Dermis lymphatic vessel endothelial cell (primary cell): Measurements from ENCODE around the gene MARVELD3. TPM values are rescaled to one million over a fixed set of nuclear protein-coding genes. Genes with fewer than 3 reads are reported as not detected.

Source experiments
- total RNA-seq: library from RNA; depleted of rRNA; stranded (reverse); fragments of >200 nt; gene quantifications from 2 replicates; pipeline ENCODE4 v1.2.1, GENCODE V29; 2014

The MARVELD3 gene
- 0.11 and 0.86 TPM in 2 replicates for total RNA-seq

DNA sequence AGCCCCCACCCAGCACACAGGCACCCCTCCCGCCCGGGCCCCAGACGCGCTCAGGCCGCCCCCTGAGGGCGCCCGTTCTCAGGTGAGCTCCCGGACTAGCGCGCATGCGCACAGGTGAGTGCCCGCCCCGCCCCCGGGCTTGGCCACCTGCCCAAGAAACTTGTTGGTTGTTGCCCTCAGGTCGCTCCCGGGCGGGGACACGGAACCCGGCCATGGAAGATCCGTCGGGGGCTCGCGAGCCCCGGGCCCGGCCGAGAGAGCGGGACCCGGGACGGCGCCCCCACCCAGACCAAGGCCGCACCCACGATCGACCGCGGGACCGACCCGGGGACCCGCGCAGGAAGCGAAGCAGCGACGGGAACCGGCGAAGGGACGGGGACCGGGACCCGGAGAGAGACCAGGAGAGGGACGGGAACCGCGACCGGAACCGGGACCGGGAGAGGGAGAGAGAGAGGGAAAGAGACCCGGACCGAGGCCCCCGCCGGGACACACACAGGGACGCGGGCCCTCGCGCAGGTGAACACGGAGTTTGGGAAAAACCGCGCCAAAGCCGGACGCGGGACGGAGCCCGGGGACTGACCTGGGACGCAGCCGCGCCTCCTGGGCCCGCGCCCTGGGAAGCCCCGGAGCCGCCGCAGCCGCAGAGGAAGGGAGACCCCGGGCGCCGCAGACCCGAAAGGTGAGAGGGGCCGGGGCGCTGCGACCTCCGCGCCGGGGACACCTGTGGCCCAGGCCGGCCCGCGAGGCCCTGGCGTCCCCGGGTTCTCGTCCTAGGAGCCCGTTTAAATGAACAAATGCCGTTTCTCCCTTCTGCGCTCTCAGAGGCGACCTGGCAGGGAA is at the start of gene MARVELD3:
TSS of gene MARVELD3 (plus strand) at position 167 of the 840 bp plus-strand sequence. CDS start at position 213, 46 bp downstream.

DNA sequence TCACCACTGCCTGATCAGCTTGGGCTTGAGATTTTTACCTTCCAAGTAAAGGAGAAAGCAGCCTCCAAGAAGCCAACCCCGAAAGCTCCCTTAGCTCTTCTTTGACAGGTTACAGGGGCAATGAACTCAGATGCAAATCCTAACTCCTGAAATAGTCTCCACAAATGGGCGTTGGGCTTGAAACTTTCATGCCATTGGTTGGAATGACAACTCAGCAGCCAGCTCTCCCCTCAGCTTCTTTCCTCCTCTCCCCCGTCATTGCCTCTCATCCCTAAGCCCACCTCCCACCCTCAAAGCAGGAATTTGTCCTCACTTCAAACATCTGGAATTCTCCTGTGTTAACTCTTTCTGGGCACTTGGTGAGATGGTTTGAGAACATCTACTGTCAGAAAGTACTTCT is 49.0 kb upstream of the MARVELD3 start, which contains the start of gene TAT:
TSS of gene TAT (minus strand) at position 122 of the 400 bp plus-strand sequence. CDS start 677 bp downstream, outside the sequence.

Other genes starting within 250 kb of the MARVELD3 start
- not detected in 2 replicates for gene TLE7, start 184.1 kb upstream of the MARVELD3 start, total RNA-seq
- gene ZNF23, start 163.9 kb upstream of the MARVELD3 start, total RNA-seq = 4.0 and 6.3 TPM in 2 replicates
- 2.0 and 2.1 TPM in 2 replicates for gene ZNF19, start 136.9 kb upstream of the MARVELD3 start, total RNA-seq
- not detected in 2 replicates for gene CHST4, start 99.8 kb upstream of the MARVELD3 start, total RNA-seq
- not detected in 2 replicates for gene TAT, start 49.1 kb upstream of the MARVELD3 start, total RNA-seq
- 5.9 and 6.1 TPM in 2 replicates for gene PHLPP2, start 98.5 kb downstream of the MARVELD3 start, total RNA-seq
- gene AP1G1, start 182.7 kb downstream of the MARVELD3 start, total RNA-seq = 48.9 and 54.7 TPM in 2 replicates
- 16.4 and 16.6 TPM in 2 replicates for gene ATXN1L, start 219.8 kb downstream of the MARVELD3 start, total RNA-seq